GM12878 (cell line): Measurements from ENCODE around the gene ISM1. TPM values are rescaled to one million over a fixed set of nuclear protein-coding genes. Genes with fewer than 3 reads are reported as not detected.

ENCODE experiments used
- ATAC-seq: fragments of 200-7000 bp; cut with Tn5 transposase; 3 replicates; pipeline ENCODE4 v1.9.1; 2020; ENCODE audit warnings: mild to moderate bottlenecking, moderate library complexity
- BruUV-seq: library from RNA; stranded (reverse); fragments of 400-500 nt; replicated peaks from 2 replicates; lab custom pipeline; 2021; lab: Mats Ljungman, UMichigan
- CTCF ChIA-PET: fragments of 300-600 bp; sonication (Branson Sonifier 250); formaldehyde crosslinking; extraction: SDS; loops from one replicate; lab custom pipeline; 2021; ENCODE audit warnings: inconsistent platforms; lab: Yijun Ruan, JAX
- POLR2A ChIA-PET: fragments of 350-600 bp; formaldehyde crosslinking; extraction: SDS; loops from one replicate; lab custom pipeline; 2021; ENCODE audit warnings: inconsistent platforms; lab: Charles Lee
- RAD21 ChIA-PET: fragments of 300-600 bp; sonication (Branson Sonifier 250); formaldehyde crosslinking; loops from one replicate; lab custom pipeline; 2023; ENCODE audit warnings: antibody characterized with exemption; ENCODE audit not compliant: unreplicated experiment; lab: Charles Lee
- SMC1A ChIA-PET: fragments of 300-600 bp; sonication (Branson Sonifier 250); formaldehyde crosslinking; loops from one replicate; lab custom pipeline; 2023; ENCODE audit not compliant: unreplicated experiment, uncharacterized antibody; lab: Charles Lee
- DNase-seq: peaks from one replicate; pipeline ENCODE4 v3.0.0-alpha.2; 2011; ENCODE audit warnings: low read depth, low spot score
- FAIRE-seq: peaks from 3 replicates; lab custom pipeline; 2011; peaks lifted over from hg19 to GRCh38; lab: Jason Lieb, UNC
- H2AFZ ChIP-seq: 2 replicates; pipeline ENCODE4 v1.6.0; 2011; ENCODE audit warnings: low read depth, low read length, control low read depth; ENCODE audit not compliant: control insufficient read depth
- H3K27ac ChIP-seq: 2 replicates; pipeline ENCODE4 v1.5.1; 2011; ENCODE audit warnings: control low read depth; ENCODE audit not compliant: control insufficient read depth, insufficient read depth
- H3K27me3 ChIP-seq, 2 experiments: replicated peaks in 1 of 2; 2 replicates each; pipeline versions ENCODE4 v1.6.0 to v1.6.1; 2011; ENCODE audit warnings: low read length in 1 of 2; ENCODE audit not compliant: control insufficient read depth in 2 of 2, insufficient read depth in 2 of 2
- H3K36me3 ChIP-seq, 2 experiments: 2 replicates each; pipeline ENCODE4 v1.5.1; 2011; ENCODE audit warnings: low read length in 1 of 2; ENCODE audit not compliant: control insufficient read depth in 2 of 2, insufficient read depth in 2 of 2
- H3K4me1 ChIP-seq: 2 replicates; pipeline ENCODE4 v1.6.1; 2011; ENCODE audit warnings: mild to moderate bottlenecking, low read length, moderate library complexity, mixed read lengths; ENCODE audit not compliant: control insufficient read depth, insufficient read depth
- H3K4me2 ChIP-seq: 2 replicates; pipeline ENCODE4 v1.6.0; 2011; ENCODE audit warnings: control low read depth; ENCODE audit not compliant: control insufficient read depth, insufficient read depth
- H3K4me3 ChIP-seq: fragments of 200-600 bp; sonication (generic); 2 replicates; pipeline ENCODE4 v1.5.1; 2016
- H3K79me2 ChIP-seq: 2 replicates; pipeline ENCODE4 v1.6.0; 2011; ENCODE audit warnings: low read length; ENCODE audit not compliant: control insufficient read depth, insufficient read depth
- H3K9ac ChIP-seq: 2 replicates; pipeline ENCODE4 v1.8.0; 2011; ENCODE audit warnings: low read length, control low read depth, mixed read lengths; ENCODE audit not compliant: control insufficient read depth, insufficient read depth
- H3K9me3 ChIP-seq: replicated peaks from 3 replicates; pipeline ENCODE4 v1.5.1; 2011; ENCODE audit warnings: mild to moderate bottlenecking, low read length; ENCODE audit not compliant: control insufficient read depth, insufficient read depth
- H4K20me1 ChIP-seq: 2 replicates; pipeline ENCODE4 v1.6.0; 2011; ENCODE audit not compliant: control insufficient read depth, insufficient read depth
- CHD1 ChIP-seq: IDR thresholded peaks from 2 replicates; pipeline ENCODE4 v1.6.1; 2012; ENCODE audit warnings: low read depth, low read length, improper control_type of control experiment
- EZH2 ChIP-seq: IDR thresholded peaks from 2 replicates; pipeline ENCODE4 v1.6.1; 2012; ENCODE audit warnings: low read depth, mild to moderate bottlenecking, control low read depth, inconsistent platforms, low read length, borderline replicate concordance; ENCODE audit not compliant: control insufficient read depth
- MAX ChIP-seq: IDR thresholded peaks from 2 replicates; pipeline ENCODE4 v1.6.1; 2012; ENCODE audit warnings: low read depth, low read length, improper control_type of control experiment
- NFIC ChIP-seq: IDR thresholded peaks from 2 replicates; pipeline ENCODE4 v1.6.1; 2012; ENCODE audit warnings: low read depth, mild to moderate bottlenecking, inconsistent platforms, low read length, moderate library complexity
- NR2C1 ChIP-seq: fragments of 450-650 bp; IDR thresholded peaks from 2 replicates; pipeline ENCODE4 v1.6.1; 2017; ENCODE audit warnings: antibody characterized with exemption, mild to moderate bottlenecking, moderate library complexity
- RAD21 ChIP-seq: IDR thresholded peaks from 2 replicates; pipeline ENCODE4 v1.6.1; 2011; ENCODE audit warnings: mild to moderate bottlenecking, low read depth, low read length, moderate library complexity; ENCODE audit not compliant: insufficient read depth
- RB1 ChIP-seq: fragments of 450-650 bp; formaldehyde crosslinking; IDR thresholded peaks from 2 replicates; pipeline ENCODE4 v1.6.1; 2017; ENCODE audit warnings: mild to moderate bottlenecking, borderline replicate concordance
- SPI1 ChIP-seq: IDR thresholded peaks from 2 replicates; pipeline ENCODE4 v1.6.1; 2011; ENCODE audit warnings: low read depth, mild to moderate bottlenecking, low read length, moderate library complexity, borderline replicate concordance; ENCODE audit not compliant: insufficient read depth
- SREBF2 ChIP-seq: IDR thresholded peaks from 2 replicates; pipeline ENCODE4 v1.6.1; 2012; ENCODE audit warnings: mild to moderate bottlenecking, low read length
- TCF12 ChIP-seq: IDR thresholded peaks from 2 replicates; pipeline ENCODE4 v1.6.1; 2011; ENCODE audit warnings: low read depth, mild to moderate bottlenecking, low read length
- WGBS: methylation state at CpG from one replicate; pipeline ENCODE4 v1.1.6; 2016; ENCODE audit warnings: low lambda C conversion rate; ENCODE audit not compliant: insufficient replicate concordance, insufficient coverage; ENCODE audit errors: missing lambda C conversion rate; 5-methylcytosine and 5-hydroxymethylcytosine counted together
- in situ Hi-C: fragments of 300-500 bp; cut with MboI; formaldehyde crosslinking; loops from 9 replicates; pipeline ENCODE4 v1.14.3; 2018; ENCODE audit warnings: mixed read lengths
- intact Hi-C: fragments of 100-400 bp; cut with micrococcal nuclease; formaldehyde crosslinking; loops from one replicate; pipeline ENCODE4 v1.14.2; 2022; ENCODE audit not compliant: unreplicated experiment
- polyA plus RNA-seq, 11 experiments: library from polyadenylated mRNA; depleted of rRNA in 4 of 11; unstranded in 6 of 11; stranded (reverse) in 5 of 11; fragments of >200 nt; fragmentation: Nextera tagmentation in 4 of 11; fragmentation: Illumina TruSeq in 1 of 11; extraction: Ambion mirVana in 4 of 11; extraction: Trizol in 1 of 11; gene quantifications; 1 replicate in 1 of 11; 2 replicates in 10 of 11; pipeline versions ENCODE4 v1.2.1 to v1.2.3, GENCODE V29; 2011 to 2016; ENCODE audit warnings: inconsistent platforms in 2 of 11, missing spikeins in 2 of 11, low read depth in 1 of 11
- total RNA-seq, 4 experiments: library from RNA; depleted of rRNA in 3 of 4; stranded (reverse); fragments of >200 nt in 3 of 4; fragmentation: Illumina TruSeq in 1 of 4; extraction: Trizol in 1 of 4; gene quantifications; 2 replicates each; pipeline versions ENCODE4 v1.2.1 to v1.2.3, GENCODE V29; 2013 to 2021

The ISM1 gene
- total and polyA plus RNA-seq, 10 of the 15 experiments (the other 5 are each of a cell fraction or from before 2014, with no cell fraction given) = 0.01 to 0.03 TPM; not detected in 8

GRCh38 chr20:13200767-13201500 is 20.1 kb upstream of the ISM1 start (continued):
- TF ChIP-seq NFIC (no peak), RB1 (no peak), SPI1 (no peak), MAX (no peak), EZH2 (no peak), SREBF2 (no peak), NR2C1 (no peak), CHD1 (no peak)
- TF ChIP-seq, all 136 proteins: peak for 0

GRCh38 chr20:13202565-13202964 is 18.5 kb upstream of the ISM1 start:
- TF ChIP-seq SPI1 (peak; percentile 34; the same call in 1 of the 2 replicates), TCF12 (0 out of 2 replicates have a peak, but pooled peaks have one; percentile 34), RAD21 (no peak)
- POLR2A ChIA-PET = no interaction called here
- H2AFZ ChIP-seq = no peak overlapping the region
- no TSS peak for BruUV-seq
- SMC1A ChIA-PET = interaction anchor here (0.5 to 1.3 kb wide), 2 partner anchors 101 to 268 kb away, joined by 3 to 4 read pairs; no protein-coding TSS in a partner anchor
- ATAC-seq (peak; percentile 44), FAIRE-seq (no peak), DNase-seq (no peak)
- no peaks in the 10 kb centered on the region for H3K36me3 ChIP-seq
- in situ Hi-C loops (no loop called here), intact Hi-C loops (no loop called here)
- no peaks in the 10 kb centered on the region for H3K4me1 ChIP-seq
- H4K20me1 ChIP-seq = no peaks in the 10 kb centered on the region
- peaks cover 0 to 5% of the 10 kb centered on the region in 2 experiments; a peak in 3 of 4 replicates for H3K27me3 ChIP-seq
- no peak overlapping the region for H3K9ac ChIP-seq
- CTCF ChIA-PET = interaction anchor here (0.9 to 1.6 kb wide), 4 partner anchors 10 to 100 kb away, joined by 3 to 5 read pairs (median 3); no protein-coding TSS in a partner anchor
- no peaks in the 10 kb centered on the region for H3K79me2 ChIP-seq
- H3K27ac ChIP-seq = no peak overlapping the region
- 31% methylated on average over 6 of the region's 6 CpGs for WGBS
- no peak overlapping the region for H3K4me3 ChIP-seq
- RAD21 ChIA-PET = interaction anchor here (0.8 kb wide), 1 partner anchor 11 kb away, joined by 3 read pairs; no protein-coding TSS in a partner anchor
- no peaks in the 10 kb centered on the region for H3K9me3 ChIP-seq
- H3K4me2 ChIP-seq = no peak overlapping the region
